ENCODE measurements around the gene POLDIP2.
"Not testable (repeated sequence)": the region's sequence is repeated elsewhere in the genome, so short reads cannot be mapped to it uniquely, and the experiment has no call there.

POLDIP2 gene

DNA sequence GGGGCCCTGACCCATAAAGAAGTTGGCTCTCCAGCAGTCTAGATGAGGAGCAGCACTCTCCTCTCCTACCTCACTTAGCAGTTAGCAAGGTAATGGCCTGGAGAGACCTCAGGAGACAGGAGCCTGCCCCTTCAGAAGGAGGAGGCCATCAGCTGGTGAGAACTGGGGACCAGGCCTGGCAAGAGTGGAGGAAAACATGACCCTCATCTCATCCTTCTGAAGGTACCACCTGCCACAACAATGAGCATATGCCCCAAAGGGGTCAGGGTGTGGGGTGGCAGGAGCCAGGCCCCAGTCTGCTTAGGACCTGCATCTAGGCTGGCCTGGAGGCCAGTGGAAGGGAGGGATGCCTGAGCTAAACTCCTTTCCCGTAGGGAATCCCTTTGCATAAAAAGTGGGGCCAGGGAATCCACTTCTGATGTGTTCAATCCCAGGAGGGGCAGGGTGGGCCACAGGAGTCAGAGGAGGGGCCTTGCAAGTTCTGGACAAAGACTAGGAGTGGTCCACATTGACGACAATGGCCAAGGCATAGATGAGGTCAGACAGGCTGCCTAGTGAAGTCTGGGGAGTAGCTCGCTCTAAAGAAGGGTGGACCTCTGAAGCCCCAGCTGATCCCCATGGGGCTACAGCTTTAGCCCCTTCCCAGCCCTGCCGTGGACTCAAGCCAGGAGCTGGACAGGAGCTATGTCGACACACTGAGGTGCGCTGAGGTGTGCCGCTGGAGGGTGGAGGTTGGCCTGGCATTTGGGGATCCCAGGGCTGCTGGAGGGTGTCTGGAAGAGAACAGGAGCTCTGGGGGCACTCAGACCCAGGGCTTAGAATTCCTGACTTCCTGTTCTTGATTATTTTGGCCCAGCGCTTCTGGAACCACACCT is 6.7 kb upstream of the POLDIP2 start:
- DNase-seq: no peak

DNA sequence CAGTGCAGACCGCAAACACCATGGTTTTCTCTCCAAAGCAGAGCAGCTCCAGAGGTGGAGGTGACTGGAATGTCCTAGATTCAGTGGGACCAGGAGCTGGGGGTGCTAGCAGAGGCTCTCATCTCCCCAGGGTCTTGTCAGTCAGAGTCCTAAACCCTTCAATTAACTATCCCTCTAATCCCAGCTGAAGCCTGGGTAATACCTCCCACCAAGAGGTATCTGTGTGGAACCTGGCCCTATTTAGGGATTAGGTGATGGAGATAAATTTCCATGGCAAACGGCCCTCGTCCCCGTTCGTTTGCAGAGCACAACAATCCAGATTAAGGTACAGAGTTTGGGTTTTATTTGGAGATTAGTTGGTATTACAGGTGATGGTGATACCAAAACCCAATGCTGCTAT is 5.9 kb upstream of the POLDIP2 start:
- no peak for DNase-seq

DNA sequence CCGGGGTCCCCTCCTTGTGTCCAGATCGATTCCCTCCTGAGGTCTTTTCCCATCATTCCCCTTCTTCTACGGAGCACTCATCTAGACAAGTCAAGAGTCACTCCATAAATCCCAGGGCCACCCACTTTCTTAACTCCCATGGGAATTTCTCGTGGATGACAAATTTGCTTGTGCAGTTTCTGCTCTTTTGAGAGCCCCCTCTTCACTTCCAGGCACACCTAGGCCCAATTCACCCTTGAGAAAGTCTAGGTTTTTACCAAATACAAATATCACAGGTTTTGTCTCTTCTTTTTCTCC is 522 bp upstream of the POLDIP2 start:
- DNase-seq: no peak

DNA sequence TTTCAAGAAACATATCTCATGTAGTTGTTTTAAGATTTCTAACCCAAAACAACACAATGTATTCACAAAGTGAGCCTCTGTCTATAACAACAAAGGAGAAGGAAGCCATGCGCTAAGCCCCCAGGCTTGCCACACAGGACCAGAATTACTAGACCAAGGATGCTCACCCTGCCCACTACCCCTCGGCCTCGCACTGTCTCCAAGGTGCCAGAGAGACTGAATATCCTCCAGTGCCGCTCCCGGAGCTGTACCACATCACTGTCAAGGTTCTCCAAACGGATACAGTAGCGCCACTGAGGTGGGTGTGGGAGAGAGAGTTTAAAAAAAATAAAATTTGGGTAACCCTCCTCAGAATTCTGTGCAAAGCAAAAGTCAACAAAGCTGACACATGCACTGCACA is 7.1 kb downstream of the POLDIP2 start:
- no peak for DNase-seq

DNA sequence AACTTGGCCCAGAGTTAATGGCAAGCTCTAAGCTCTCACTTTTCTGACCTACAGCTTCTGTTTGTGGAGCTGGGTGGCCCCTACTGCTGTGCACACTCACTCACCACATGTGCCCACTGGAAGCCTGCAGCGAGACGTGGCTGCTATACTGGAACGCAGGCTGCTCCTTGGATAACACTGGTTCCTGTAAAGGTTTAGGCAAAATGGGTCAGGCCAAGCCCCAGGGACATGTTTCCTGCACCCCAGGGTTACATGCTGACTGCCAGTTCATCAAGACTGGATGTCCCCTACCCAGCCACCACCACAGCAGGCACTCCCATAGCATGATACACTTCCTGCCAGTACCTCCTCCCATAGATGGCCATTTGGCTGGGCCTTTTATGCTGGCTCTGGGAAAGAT is 8.3 kb downstream of the POLDIP2 start:
- no peak for DNase-seq

DNA sequence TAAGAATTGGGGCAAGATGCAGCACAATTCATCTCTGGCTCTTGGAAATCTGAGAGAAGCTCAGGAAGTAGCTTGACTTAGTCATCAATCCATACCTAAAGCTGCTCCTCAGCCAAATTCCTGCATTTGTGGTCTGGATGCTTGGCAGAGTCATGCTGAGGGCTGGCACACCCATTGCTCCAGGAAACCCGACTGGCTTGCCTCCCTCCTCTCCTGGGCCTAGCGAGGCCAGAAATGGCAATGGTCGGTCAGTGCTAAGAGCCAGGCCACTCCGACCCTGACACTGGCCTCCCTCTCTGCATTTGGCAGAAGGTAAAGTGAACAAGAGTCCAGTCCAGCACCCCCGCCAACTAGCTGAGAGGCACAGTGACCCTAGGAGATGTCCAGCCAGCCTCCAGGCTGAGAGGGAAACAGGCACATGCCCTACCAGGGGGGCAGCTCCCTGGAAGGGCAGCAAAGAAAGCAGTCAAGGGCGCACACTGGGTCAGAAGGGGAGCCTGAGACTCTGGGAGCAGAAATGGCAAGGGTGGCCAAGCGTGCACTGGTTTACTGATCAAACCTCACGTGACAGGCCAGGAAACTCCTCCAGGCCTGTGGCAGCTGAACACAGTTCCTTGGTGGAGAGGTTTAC is 10.0 kb downstream of the POLDIP2 start:
- no peak for DNase-seq

DNA sequence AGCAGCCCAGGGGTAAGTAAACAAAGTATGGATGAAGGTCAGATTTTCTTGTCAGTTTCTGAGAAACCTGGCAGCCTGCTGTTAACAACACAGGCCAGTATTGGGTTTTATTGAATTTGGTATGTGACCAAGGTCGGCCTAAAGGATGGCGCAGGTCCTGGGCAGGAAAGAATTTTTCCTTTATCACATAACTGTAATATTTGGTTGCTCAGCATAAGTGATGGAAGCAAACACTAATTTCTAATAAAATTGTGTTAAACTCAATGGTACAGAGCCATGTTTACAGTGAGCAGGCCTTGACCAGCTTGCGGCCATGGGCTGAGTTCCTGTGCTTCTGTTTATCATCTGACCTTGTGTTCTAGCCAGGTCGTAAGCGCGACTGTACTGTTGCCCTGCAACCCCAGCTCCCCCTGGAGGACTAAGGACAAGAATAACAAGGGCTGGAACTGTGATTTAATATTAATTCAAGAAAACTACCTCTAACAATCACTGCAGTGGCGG is 10.5 kb downstream of the POLDIP2 start:
- no peak for DNase-seq

DNA sequence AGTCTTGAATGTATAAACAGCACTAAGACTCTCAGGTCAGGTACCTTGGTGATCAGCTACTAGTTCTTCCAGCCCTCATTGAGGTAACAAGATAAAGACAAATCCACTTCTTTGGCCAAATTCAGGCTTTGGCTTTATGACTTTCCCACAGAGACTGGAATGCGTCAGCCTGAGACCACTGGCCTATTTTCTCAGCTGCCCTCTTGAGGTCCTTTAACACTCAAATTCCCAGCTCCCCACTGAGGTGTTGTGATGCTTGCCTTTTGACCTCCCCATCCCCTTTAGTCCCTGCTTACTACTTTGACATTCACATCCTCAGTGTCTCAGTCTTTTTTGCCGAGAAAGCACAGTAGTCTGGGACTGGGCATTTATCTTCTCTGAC is 11.1 kb downstream of the POLDIP2 start:
- DNase-seq: no peak

DNA sequence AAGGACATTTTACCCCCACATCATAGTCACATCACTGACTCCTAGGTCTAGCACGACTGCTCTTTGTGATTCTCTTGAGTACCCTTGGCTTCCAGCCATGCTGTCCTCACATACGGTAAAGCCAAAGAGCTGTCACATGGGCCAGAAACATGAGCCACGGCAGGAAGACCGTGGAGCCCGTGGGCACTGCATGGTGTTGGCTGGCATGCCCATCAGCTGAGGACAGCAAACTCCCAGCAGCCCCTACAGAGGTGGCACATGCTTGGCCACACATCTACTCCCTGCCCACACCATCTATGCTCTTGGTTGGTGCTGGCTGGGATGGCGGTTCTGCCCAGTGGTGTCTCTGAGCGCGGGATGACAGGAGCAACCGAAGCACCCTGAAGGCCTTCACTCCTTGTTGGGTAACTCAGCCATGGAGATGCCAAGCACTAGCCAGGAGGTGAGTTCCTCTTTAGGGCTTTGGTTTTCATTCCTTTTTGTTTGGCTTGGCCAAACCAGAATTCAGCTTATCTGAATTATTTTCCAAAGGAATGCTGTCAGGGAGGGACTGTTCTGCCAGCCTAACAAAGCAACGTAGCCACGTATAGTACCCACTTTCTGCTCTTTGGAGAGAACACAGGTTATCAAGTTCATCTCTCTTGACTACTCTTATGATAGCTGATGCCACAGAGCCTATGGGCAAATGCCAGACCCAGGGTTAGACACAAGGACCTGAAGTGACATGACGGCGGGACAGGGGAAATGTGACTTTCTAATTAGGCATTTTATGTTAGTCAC is 11.7 kb downstream of the POLDIP2 start:
- no peak for DNase-seq

DNA sequence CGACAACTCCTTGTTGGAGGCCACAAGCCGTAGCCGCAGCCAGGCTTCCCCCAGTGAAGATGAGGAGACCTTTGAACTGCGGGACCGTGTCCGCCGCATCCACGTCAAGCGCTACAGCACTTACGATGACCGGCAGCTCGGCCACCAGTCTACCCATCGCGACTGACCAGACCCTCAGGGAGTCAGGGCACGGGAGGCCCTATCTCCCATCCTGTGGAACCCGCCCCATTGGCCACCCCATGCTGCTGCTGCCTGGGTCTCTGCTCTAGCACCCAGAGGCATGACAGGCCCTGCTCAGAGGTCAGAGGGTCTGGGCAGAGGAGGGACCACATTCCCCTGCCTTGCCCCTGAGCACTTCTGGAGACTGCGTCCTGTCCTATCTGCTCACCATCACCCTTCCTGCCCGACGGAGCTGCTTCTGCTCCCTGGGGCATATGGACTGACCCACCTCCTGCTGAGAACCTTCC is 12.9 kb downstream of the POLDIP2 start:
- DNase-seq: no peak

DNA sequence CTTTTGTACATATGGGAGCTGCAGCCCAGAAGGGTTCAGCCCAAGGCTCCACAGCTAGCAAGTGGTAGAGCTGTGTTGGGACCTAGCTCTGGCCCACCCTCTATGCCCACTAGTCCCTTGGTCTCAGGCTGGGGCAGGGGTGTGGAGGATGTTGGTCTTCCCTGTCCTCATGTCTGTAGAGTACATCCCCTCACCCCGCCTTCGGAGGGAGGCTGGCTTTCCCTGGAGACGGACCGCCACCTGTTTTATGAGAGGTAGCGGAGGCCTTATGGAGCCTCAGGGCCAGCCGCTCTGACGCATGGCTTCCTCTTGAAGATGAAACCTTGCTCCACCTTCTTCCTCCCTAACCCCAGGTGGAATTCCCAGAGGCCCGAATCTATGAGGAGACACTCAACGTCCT is 13.3 kb downstream of the POLDIP2 start:
- no peak for DNase-seq

DNA sequence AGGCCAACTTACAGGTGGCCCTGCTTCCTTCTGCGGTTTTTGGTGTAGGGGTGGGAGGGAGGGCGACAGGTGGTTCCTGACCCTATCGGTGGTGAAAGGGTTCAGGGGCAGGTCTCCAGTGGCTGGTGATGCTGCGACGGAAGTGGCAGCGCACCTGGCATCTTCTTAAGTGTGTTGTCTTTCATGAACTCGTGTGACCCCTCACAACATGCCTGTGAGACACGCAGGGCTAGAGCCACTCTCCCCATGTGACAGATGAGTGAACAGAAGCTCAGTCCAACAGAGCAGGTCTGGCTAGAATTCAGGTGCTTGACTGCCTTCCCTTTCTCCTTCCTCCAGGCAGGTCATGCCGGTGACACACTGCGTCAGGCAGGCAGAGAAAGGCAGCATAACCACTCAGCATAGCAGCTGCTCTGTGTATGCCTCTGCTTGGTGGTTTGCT is 13.8 kb downstream of the POLDIP2 start:
- no peak for DNase-seq

DNA sequence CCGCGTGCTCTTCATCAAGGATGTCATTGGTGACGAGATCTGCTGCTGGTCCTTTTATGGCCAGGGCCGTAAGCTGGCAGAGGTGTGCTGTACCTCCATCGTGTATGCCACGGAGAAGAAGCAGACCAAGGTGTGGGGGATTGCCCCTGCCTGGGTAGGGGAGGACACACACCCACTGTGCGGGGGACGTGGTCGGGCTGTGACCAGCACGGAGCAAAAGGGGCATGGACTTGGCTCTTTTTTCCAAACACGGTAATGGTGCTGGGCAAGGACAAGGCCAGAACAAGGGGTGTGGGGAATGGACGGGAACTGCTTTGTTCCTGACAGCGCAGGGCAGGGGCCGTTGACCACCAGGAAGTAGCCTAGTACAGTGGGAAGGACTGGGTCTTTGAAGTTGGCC is 15.0 kb downstream of the POLDIP2 start:
- no peak for DNase-seq

DNA sequence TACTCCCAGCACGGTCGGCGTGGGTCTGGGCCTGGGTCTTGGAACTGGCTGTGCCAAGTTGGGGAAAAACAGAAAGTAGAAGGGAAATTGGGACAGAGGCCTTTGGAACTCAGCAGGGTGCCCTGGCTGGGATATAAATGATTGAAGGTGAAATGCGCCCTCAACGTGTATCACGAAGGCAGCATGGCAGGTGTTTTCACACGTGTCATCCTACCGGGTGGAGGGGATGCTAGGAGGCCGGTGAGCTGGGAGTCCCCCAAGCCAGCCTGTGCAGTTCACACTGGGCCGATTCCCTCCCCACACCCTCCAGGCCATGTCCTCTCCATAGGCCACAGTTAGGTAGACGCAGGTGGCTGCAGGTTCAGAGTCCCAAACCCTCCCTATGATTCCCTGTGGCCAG is 15.8 kb downstream of the POLDIP2 start:
- DNase-seq: no peak

DNA sequence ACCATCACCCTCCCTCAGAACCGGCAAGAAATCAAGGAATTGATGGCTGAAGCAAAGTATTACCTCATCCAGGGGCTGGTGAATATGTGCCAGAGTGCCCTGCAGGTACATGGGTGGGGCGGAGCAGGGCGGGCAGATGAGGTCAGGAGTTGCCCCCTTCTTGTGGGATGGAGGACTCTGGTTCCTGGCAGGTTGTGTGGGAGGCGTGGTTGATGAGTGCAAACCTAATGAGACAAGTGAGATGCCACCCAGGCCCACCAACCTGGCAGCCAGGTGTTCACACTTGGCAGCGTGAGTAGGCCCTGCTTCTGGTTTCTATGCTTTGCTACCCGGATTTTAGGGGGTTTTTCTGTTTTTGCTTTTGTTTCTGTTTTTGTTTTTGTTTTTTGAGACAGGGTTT is 17.0 kb downstream of the POLDIP2 start:
- DNase-seq: no peak

DNA sequence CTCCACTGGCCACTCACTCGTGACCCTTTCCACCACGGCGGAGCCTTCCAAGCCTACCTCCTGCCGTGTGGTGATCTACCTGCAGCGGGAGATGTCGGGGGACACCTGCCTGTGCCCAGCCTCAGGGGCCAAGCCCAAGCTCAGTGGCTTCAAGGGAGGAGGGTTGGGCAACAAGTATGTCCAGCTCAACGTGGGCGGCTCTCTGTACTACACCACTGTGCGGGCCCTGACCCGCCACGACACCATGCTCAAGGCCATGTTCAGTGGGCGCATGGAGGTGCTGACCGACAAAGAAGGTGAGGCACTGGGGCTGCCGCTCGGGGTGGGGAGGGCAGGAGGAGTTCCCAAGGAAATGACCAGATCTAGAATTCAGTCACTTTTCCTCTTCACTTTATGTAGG is 17.9 kb downstream of the POLDIP2 start:
- DNase-seq: no peak

DNA sequence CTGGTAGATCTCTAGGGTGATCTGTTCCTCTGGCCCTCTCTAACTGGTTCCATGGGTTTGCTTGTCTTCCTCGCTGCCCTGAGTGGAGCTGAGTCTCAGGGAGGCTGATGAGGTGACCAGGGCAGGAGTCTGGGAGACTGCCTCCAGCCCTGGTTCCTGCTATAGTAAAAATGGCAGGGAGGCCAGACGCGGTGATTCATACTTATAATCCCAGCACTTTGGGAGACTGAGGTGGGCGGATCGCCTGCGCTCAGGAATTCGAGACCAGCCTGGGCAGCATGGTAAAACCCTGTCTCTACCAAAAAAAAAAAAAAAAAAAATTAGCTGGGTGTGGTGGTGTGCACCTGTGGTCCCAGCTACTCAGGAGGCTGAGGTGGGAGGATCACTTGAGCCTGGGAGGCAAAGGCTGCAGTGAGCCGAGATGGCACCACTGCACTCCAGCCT is 18.5 kb downstream of the POLDIP2 start:
- DNase-seq: not testable (repeated sequence)

DNA sequence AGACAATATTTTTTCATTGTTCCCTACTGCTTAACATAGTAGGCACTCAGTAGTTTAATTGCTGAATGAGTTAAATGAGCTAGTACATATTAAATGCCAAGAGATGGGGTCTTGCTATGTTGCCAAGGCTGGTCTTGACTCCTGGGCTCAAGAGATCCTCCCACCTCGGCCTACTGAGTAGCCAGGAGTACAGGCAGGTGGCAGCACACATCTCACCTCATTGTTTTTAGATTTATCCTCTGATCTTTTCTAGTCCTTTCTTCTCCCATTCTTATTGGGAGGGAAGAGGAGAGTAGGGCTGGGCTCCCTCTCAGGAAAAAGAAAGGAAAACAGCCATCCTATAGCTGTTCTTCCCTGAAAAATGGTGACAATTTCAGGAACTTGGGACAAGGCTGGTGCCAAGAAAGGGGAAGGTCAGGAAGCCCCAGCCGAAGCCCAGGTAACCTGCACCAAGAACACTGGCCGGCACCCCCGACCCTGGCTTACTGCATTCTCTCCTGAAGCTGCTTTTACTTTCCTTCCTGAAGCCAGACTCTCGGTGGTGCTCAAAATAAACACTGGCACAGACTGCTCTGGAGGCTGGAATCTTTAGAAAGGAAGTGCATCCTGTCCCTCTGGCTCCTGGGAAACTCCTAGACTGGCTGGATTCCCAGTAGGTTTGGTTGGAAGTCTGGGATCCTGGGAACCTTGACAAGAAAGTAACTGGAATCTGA is 19.1 kb downstream of the POLDIP2 start:
- no peak for DNase-seq

DNA sequence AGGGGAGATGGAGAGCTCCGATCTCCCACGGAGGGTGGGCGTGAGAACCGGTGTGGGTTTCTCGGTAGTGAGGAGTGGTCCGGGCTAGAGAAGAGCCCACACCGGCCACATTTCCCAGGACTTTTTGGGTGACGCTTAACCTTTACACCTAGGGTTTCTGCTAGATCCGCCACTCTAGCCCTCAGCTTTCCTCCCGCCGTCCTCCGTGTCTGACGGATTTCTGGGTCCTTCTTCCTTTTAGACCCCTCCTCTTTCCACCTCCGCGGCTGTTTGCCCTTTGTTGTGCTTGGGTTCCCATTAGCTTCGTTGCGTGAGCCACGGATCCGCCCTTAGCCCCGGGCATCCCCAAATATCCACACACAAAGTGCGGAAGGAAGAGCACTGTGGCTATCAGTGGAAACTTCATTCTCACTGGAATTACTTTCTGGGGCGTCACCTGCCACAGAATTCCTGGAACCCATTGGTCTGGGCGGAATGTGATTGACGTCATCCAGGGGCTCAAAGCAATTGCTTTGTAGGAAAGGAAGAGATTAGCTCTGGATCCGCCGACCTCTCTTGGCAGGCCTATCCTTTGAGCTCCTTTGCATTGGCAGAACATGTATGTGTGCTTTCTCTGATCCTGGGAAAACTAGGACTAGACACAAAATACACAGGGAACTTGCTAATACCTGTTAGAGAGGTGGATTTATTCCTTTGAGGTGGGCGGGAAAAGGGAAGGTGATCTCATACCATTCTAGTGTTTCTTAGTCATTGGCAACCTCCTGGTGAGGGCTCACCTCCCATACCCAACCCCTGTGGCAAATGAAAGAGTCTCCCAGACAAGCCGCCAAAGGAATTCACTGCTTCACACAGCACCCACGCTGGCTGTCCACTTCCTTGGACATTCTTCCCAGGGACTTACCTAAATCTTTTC is 21.1 kb downstream of the POLDIP2 start:
- DNase-seq: peak; percentile 7

DNA sequence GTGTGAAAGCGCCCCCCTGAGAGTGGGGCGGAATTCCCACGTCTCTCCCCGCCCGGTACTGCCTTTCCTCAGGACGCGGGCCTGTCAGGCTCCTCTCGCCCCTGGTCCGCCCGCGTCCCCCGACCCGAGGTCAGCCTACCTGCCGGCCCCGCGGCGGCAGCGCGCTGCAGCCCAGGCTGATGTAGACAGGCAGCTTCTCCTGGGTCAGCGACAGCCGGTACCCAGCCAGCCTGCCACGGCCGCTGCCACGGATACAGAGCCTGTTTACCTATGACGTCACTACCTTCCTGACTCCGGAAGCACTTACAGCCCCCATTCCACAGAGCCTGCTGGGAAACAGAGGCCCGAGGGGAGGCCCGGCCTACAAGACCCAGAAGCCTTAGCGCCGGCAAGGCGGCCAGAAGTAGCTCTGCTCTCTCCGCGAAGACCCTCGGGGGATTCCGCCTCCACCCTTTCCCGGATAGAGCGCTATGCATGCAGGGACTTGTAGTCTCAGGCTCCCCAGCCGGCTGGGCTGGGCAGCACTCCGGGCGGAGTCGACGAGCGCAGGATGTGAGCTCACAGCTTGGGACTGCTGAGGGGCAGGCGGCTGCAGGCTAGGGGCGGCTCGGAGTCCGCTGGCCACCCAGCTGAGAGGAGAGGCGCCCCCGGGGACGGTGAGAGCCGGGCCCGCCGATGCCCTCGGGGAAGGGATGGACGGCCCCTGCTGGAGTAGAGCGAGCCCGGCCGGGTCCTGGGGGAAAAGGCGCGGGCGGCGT is 21.9 kb downstream of the POLDIP2 start, which contains the start of the genes IFT20 and TNFAIP1:
Gene IFT20, minus strand, starts transcription at position 272 of the 758 bp plus-strand sequence. CDS start 3,487 bp downstream, outside the sequence.
Gene TNFAIP1, plus strand, starts transcription at position 561 of the 758 bp plus-strand sequence. CDS start 3,761 bp downstream, outside the sequence.
- peak; percentile 99 for DNase-seq
